ENCODE measurements around the gene TOM1L2. TPM values are rescaled to one million over a fixed set of nuclear protein-coding genes. Genes with fewer than 3 reads are reported as not detected.
"Not testable (repeated sequence)": the region's sequence is repeated elsewhere in the genome, so short reads cannot be mapped to it uniquely, and the experiment has no call there.

The TOM1L2 gene
- total RNA-seq, 1 experiment from 2014 or later: 12.8 TPM

DNA sequence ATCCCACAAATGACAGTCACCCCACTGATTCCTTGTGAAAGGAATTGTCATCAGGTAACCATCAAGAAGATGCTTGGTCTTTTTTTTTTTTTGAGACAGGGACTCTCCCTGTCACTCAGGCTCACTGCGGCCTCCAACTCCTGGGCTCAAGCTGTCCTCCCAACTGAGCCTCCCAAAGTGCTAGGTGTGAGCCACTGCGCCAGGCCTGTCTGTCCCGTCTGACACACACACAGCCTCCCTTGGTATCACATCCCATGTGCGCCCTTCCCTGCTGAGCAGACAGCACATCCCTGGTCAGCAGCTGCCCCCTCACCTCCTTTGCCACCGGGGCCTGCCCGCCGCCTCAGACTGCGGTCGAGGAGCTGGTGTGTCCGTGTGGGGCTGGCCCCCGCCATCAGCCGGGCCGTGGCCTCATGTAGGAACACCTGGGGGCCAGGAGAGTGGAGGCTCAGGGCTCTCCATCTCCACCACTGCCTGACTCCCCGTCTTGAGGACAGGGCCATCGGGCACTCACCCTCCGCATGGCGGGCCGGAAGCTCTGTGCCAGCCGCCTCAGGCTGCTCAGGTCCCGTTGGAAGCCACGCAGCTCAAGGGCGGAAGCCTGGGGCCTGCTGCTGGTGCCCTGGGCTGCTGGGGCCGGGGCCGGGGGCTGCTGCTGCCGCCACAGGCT is 159.0 kb downstream of the TOM1L2 start:
- H3K4me3 ChIP-seq: no peak overlapping the region
- H3K27me3 ChIP-seq: no peaks in the 10 kb centered on the region
- peaks cover 19% of the 10 kb centered on the region for H3K36me3 ChIP-seq
- no peak for DNase-seq
- H3K9me3 ChIP-seq: no peaks in the 10 kb centered on the region

DNA sequence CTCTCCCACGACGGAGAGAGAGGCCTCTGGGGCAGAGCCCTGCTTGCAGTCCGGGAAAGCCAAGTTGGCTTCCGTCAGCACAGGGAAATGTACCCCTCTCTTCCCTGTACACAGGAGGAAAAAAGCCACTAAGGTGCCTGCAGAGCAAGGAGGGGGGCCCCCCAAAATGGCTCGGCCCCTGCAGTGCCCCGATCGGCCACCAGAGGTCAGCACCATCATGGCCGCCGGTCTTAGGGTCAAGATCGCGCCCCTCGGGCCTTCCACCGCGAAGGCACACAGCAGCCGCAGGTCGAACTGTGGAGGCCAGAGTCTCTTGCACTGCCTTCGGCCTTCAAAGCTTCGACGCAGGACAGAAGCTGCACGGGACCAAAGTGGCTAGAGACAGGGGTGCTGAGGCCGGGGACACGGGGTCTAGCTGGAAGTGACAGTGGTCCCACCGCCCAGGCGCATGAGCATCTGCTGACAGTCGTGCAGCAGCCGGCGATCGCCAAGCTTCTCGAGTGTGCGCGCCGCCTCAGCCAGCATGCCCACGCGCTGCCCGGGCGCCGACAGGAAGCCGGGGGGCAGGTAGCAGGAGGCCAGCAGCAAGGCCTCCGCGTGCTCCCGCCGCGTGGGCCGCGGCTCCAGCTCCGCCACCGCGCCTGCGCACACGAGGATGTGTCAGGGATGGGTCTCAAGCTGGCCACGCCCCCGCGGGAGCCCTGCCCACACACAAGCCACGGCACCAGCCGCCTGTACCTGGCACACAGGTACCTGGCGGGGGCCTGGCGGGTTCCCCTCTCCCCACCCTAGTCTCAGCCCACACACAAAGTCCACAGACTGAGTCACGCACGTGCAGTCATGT is 159.8 kb downstream of the TOM1L2 start:
- Histone ChIP-seq H3K9me3 (no peaks in the 10 kb centered on the region), H3K4me3 (no peak overlapping the region), H3K27me3 (no peaks in the 10 kb centered on the region), H3K36me3 (peaks cover 15% of the 10 kb centered on the region)
- no peak for DNase-seq

DNA sequence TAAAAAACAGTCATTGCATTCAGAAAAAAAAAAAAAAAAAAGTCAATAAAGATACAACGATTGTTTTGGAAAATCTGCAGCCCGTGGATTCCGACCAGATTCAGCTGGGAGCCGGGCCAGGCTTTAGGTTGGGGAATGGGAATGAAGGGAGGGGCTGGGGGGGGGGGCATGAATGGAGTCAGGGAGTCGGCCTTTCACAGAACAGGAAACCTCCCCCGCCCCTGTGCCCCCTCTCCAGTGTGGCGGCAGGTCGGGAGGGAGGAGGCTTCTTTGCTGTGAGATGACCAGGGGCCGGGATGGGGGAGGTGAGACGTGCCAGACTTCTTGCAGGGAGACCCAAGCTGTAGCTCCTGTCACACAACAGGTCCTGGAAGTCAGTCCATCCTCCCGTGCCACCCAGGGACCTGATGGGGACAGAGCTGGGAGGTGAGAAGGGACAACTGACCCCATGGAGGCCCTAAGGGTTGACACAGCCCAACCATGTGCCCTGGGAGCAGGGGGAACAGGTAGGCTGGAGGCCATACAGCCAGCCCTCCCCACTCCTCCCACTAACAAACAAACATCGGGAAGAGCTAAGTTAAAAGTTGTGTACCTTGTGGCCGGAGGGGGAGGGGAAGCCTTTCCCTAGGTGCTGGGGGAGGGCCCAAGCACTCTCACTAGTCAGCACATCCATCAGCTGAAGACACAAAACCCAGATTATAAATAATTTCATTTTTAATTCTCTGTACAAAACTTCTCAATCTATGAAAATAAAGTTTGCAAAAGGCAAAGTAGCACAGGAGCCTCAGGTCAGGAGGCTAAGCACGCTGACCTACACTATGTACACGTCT is 160.6 kb downstream of the TOM1L2 start:
- Histone ChIP-seq H3K27me3 (no peaks in the 10 kb centered on the region), H3K4me3 (no peak overlapping the region), H3K36me3 (peaks cover 15% of the 10 kb centered on the region), H3K9me3 (no peaks in the 10 kb centered on the region)
- DNase-seq: no peak

DNA sequence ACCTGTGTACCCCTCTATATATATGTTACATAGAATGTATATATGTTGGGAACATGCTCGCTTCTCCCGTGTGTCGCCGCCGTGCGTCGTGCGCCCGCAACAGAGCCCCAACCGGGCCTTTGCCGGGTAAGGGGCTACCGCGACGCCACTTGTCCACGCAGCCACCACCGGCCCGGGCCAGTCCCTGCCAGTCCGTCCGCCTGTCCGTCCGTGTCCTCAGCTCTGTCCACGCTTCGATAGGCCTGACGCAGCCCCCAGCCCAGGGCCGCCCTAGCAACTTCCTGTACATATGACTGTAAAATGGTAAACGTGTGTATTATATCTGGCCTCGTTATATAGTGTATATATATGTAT is 161.3 kb downstream of the TOM1L2 start:
- H3K9me3 ChIP-seq: no peaks in the 10 kb centered on the region
- no peaks in the 10 kb centered on the region for H3K27me3 ChIP-seq
- no peak overlapping the region for H3K4me3 ChIP-seq
- no peak for DNase-seq
- peaks cover 15% of the 10 kb centered on the region for H3K36me3 ChIP-seq

DNA sequence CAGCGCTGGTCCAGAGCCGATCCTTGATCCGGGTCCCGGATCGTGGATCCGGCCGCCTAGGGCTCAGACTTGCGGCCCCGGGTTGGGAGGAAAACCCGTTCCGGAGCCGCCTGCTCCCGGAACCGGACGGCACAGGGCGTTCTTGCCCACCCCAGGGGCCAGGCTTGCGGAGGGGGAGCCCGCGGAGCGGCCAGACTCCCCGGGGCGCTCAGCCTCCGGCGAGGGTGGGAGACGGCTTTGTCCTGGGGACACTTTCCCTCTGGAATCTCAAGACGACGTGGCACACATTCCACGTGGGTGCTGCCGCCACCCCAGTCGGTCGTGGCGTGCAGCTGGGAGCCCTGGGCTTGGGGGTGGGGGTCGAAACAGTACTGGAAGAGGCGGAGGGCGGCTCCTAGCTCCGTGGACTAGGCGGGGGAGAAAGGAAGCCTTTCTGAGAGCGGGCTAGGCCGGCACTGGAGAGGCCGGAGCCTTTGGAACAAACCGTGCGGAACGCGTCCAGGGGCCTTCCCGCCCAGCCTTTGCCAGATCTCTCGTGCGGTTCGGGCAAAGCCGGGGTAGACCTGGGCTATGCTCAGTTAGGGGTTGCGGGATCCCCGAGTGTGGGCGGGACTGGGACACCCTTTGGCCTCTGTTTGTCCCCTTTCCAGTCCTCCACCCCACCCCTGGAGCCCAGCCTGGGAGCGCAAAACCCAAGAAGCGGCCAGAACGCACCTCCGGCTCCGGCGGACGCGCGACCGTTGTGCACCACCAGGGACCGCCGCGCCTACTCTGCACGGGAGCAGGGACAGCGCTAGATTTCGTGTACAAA is 161.9 kb downstream of the TOM1L2 start:
- H3K27me3 ChIP-seq: no peaks in the 10 kb centered on the region
- no peaks in the 10 kb centered on the region for H3K9me3 ChIP-seq
- no peak for DNase-seq
- H3K4me3 ChIP-seq: no peak overlapping the region
- peaks cover 15% of the 10 kb centered on the region for H3K36me3 ChIP-seq

DNA sequence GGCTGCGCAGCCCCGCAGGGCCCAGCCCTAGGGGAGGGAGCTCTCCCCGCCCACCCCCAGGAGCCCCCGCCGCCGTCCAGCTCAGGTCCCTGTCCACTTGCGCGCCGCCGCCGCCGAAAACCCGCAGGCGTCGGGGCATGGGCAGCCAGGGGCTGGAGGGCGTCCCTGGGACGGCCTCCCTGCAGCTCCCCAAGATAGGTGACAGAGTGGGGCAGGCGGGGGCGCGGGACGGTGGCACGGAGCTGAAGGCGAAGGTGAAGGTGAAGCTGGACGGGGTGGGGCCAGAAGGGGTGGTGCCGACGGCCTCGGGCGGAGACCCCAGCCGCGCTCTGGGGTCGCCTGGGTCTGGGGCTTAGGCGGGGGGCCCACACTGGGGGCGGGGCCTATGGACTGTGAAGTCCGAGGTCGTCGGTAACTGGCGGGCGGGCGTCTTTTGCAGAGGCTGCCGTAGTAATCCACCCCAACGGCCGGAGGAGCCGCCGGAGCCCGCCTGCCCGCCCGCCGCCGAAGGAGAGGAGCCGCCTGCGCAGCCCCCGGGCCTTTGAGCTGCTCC is 162.6 kb downstream of the TOM1L2 start:
- H3K27me3 ChIP-seq: no peaks in the 10 kb centered on the region
- DNase-seq: no peak
- peaks cover 15% of the 10 kb centered on the region for H3K36me3 ChIP-seq
- no peaks in the 10 kb centered on the region for H3K9me3 ChIP-seq
- no peak overlapping the region for H3K4me3 ChIP-seq

DNA sequence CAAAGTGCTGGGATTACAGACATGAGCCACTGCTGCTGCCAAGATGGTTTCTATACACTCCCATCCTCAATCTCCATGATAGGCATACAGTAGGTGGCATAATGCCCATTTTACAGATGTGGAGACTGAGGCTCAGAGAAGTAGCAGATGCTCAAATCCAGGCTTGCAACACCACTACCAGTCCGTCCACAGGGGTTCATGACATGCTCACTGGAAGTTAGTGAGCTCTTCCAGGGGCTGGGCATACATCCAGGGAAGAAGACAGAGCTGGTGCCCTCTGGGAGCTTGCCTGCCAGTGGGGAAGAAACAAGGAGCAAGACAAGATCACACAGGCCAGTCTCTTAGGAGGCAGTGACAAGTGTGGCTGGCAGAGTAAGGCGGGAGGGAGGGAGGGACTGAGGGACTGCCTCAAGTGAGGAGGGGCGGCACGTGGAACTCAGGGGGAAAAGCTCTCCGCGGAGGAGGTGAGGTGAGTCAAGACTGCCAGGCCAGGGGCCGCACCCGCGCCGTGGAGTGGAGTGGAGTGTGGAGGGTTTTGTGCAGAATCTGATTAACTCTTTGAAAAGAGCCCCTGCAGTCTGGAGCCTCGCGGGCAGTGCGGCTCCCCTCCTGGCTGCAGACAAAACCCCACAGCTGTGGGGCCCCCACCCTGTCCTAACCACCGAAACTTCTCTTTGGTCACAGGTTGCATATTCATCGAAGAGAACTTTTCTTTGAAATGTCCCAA is 163.3 kb downstream of the TOM1L2 start:
- Histone ChIP-seq H3K9me3 (no peaks in the 10 kb centered on the region), H3K36me3 (peaks cover 15% of the 10 kb centered on the region), H3K4me3 (no peak overlapping the region), H3K27me3 (no peaks in the 10 kb centered on the region)
- peak; percentile 39 for DNase-seq

DNA sequence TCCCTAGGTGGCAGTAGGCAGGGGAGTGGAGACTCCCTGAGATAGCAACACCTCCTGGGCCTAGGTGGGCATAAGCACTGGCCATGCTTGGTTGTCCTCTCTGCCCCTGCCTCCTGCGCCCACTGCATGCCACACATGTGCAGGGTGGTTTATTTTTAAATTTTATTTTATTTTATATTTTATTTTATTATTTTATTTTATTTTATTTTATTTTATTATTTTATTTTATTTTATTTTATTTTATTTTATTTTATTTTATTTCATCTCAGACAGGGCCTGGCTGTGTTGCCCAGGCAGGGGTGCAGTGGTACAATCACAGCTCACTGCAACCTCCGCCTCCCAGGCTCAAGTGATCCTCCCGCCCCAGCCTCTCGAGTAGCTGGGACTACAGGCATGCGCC is 164.0 kb downstream of the TOM1L2 start:
- DNase-seq, H3K4me3 ChIP-seq, H3K27me3 ChIP-seq, H3K9me3 ChIP-seq: not testable (repeated sequence)
- peaks cover 15% of the 10 kb centered on the region for H3K36me3 ChIP-seq

DNA sequence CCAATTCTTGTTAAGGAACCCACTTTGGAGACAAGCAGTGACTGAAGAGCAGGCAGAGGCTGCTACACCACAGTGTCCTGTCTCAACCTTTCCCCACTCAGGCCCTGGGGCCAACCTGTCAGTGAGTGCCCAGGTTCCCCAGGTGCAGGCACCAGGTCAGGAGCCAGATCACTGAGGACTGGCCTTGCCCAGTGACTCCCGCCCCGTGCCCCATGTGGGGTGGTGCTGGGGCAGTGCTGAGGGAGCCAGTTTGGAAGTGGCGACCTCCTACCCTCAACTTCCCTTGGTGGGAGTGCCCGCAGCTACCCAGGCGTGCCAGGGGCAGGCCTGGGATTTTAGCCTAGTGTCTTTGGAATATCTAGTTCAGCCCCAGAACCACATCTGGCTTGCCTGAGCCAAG is 164.8 kb downstream of the TOM1L2 start:
- no peak for DNase-seq
- H3K4me3 ChIP-seq: no peak overlapping the region
- H3K9me3 ChIP-seq: no peaks in the 10 kb centered on the region
- H3K36me3 ChIP-seq: peaks cover 15% of the 10 kb centered on the region
- H3K27me3 ChIP-seq: no peaks in the 10 kb centered on the region

DNA sequence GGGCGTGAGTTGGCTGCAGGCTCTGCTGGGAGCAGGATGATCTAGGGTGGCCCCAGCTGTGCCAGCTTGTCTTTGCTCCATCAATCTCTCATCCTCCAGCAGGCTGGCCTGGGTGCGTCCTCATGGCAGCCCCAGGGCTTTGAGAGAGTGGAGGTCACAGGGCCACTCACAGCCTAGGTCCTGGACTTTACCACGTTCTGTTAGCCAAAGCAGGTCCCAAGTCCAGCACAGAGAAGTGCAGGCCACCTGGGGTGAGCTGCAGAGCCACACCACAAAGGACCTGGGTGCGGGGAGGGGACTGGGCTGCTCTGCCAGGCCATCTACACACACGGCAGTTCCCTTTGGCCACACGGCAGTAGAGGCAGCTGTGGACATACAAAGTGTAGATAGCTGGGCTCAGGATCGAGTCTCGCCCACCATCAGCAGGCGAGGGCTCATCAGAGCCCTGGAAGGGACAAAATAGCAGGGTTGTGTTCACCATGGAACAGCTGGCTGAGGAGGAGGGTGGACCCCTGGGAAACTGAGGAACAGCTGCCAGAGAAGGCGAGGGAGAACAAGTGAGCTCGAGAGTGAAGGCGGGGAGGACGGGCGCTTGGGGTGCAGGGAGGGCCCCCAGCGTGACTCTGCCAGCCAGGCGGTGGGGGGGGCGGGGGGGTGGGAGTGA is 165.5 kb downstream of the TOM1L2 start:
- no peak for DNase-seq
- Histone ChIP-seq H3K9me3 (no peaks in the 10 kb centered on the region), H3K4me3 (no peak overlapping the region), H3K27me3 (no peaks in the 10 kb centered on the region), H3K36me3 (peaks cover 10% of the 10 kb centered on the region)

DNA sequence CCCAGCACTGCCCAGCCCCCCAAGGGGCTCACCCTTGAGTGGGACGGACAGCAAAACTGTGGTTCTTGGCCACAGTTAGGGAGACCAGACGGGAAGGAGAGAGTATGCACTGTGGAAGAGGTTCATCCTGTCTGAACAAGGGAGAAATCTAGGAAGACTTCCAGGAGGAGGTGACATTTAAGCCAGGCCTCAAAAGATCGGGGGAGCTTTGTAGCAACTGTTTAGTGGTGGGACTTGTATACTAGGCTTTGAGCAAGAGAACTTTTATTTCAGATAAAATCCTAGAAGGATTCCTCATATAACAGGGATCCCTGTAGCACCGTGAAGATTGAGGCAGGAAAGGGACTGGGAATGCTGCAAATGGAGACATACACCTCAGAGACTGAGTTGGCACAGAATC is 166.2 kb downstream of the TOM1L2 start:
- no peak for DNase-seq
- H3K4me3 ChIP-seq: no peak overlapping the region
- no peaks in the 10 kb centered on the region for H3K9me3 ChIP-seq
- H3K27me3 ChIP-seq: no peaks in the 10 kb centered on the region
- H3K36me3 ChIP-seq: peaks cover 10% of the 10 kb centered on the region

DNA sequence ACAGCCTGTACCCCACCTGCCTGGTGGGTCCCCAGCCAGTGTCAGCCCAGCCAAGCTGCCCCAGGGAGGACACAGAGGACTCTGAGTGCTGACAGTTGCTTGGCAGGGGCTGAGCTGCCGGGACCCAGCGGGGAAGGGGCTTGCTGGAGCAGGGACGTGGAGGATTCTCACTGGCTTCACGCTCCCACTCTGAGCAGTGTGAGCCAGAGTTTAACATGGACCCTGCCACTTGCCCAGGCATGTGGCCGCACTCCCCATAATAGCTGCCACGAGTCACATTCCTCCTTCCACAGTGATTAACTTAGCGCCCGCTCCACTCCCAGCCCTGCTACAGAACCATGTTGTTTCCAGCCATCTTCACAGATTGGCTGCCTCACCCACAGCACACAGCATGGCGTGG is 166.6 kb downstream of the TOM1L2 start:
- H3K36me3 ChIP-seq: peaks cover 5% of the 10 kb centered on the region
- H3K4me3 ChIP-seq: no peak overlapping the region
- no peak for DNase-seq
- H3K9me3 ChIP-seq: no peaks in the 10 kb centered on the region
- no peaks in the 10 kb centered on the region for H3K27me3 ChIP-seq

DNA sequence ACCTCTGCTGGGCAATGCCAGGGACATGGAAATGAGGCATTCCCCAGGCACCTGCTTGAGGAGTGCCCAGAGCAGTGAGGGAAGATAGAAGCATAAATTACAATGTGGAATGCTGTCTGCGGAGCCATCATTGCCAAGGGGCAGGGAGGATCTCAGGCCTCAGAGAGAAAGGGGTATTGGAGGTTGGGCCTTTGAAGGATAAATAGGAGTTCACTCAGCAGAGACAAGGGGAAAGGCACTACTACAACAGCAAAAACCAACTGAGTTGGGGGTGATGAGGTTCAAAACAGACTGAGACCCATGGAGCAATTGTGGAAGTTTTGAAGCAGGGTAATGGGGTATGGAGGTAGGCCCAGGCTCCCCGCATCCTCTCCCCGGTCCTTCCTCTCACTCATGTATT is 168.2 kb downstream of the TOM1L2 start:
- DNase-seq: no peak
- H3K4me3 ChIP-seq: no peak overlapping the region
- no peaks in the 10 kb centered on the region for H3K9me3 ChIP-seq
- no peaks in the 10 kb centered on the region; the same call in none of the 2 replicates for H3K36me3 ChIP-seq
- H3K27me3 ChIP-seq: no peaks in the 10 kb centered on the region

DNA sequence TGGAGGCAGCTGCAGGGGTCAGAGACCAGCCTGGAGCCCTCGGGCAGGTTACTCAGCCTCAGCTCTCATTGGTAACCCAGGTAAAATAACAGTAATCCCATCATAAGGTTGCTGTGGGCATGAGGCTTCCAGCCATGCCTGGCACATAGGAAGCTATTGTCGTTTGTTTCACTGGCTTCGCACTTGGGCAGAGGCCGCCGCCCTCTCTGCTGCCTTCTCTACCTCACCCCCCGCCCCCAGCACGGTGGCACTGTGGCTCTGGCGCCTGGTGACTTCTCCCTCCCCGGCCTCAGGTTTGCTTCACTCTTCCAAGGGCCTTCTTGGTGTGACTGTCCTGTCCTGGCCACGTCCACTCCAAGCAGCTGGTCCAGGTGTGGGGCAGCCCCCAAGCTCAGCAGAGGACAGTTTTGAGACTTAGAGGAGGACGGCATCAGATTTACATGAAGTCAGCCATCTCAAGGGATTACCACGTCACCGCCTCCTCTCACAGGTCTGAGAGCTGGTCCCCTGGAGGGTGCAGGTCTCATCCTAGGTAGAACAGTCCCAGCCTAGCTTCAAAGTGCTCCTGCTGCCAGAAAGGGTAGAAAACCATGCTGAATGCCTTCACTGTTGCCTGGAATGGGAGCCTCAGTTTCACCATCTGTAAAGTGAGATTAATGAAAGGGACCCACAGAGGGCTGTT is 170.3 kb downstream of the TOM1L2 start:
- H3K4me3 ChIP-seq: no peak overlapping the region
- H3K36me3 ChIP-seq: no peaks in the 10 kb centered on the region; the same call in none of the 2 replicates

More for the DNA sequence above, 170.3 kb downstream of the TOM1L2 start:
- H3K27me3 ChIP-seq: no peaks in the 10 kb centered on the region
- no peak for DNase-seq
- H3K9me3 ChIP-seq: no peaks in the 10 kb centered on the region
